Activated T-helper 17 cell treated with anti-CD3 and anti-CD28 coated beads, Interleukin-2, amount 50 U/mL, for 72 hours (primary cell): ENCODE results near the gene RIPK4. TPM values are rescaled to one million over a fixed set of nuclear protein-coding genes. Genes with fewer than 3 reads are reported as not detected.
"Not testable (repeated sequence)": the region's sequence is repeated elsewhere in the genome, so short reads cannot be mapped to it uniquely, and the experiment has no call there.

ENCODE experiments used
- ATAC-seq: fragments of 150-1000 bp; cut with Tn5 transposase; replicated peaks from 2 replicates; pipeline ENCODE4 v1.10.0; 2021; ENCODE audit warnings: mild to moderate bottlenecking, moderate library complexity
- H3K27ac Mint-ChIP-seq: one replicate; pipeline ENCODE4 v1.8.0; 2022; ENCODE audit warnings: mixed read lengths
- H3K27me3 Mint-ChIP-seq: one replicate; pipeline ENCODE4 v1.8.0; 2022; ENCODE audit warnings: mixed read lengths
- H3K36me3 Mint-ChIP-seq: one replicate; pipeline ENCODE4 v1.8.0; 2022; ENCODE audit warnings: low read depth, mild to moderate bottlenecking, mixed read lengths
- H3K4me1 Mint-ChIP-seq: one replicate; pipeline ENCODE4 v1.8.0; 2022; ENCODE audit warnings: mixed read lengths
- H3K4me3 Mint-ChIP-seq: one replicate; pipeline ENCODE4 v1.8.0; 2022; ENCODE audit warnings: mild to moderate bottlenecking, mixed read lengths
- H3K9me3 Mint-ChIP-seq: one replicate; pipeline ENCODE4 v1.8.0; 2022; ENCODE audit warnings: mixed read lengths
- total RNA-seq, 2 donors: library from RNA; stranded (reverse); gene quantifications; one replicate each; pipeline ENCODE4 v1.2.3, GENCODE V29; 2022

RIPK4 gene
- total RNA-seq, 2 donors from 2014 or later: 1.1 TPM; not detected in 1

GRCh38 chr21:41802198-41802584 lies 35.3 kb upstream of the RIPK4 start:
- Mint-ChIP-seq H3K27ac (no peak overlapping the region), H3K27me3 (no peaks in the 10 kb centered on the region)
- no peak for ATAC-seq

DNA sequence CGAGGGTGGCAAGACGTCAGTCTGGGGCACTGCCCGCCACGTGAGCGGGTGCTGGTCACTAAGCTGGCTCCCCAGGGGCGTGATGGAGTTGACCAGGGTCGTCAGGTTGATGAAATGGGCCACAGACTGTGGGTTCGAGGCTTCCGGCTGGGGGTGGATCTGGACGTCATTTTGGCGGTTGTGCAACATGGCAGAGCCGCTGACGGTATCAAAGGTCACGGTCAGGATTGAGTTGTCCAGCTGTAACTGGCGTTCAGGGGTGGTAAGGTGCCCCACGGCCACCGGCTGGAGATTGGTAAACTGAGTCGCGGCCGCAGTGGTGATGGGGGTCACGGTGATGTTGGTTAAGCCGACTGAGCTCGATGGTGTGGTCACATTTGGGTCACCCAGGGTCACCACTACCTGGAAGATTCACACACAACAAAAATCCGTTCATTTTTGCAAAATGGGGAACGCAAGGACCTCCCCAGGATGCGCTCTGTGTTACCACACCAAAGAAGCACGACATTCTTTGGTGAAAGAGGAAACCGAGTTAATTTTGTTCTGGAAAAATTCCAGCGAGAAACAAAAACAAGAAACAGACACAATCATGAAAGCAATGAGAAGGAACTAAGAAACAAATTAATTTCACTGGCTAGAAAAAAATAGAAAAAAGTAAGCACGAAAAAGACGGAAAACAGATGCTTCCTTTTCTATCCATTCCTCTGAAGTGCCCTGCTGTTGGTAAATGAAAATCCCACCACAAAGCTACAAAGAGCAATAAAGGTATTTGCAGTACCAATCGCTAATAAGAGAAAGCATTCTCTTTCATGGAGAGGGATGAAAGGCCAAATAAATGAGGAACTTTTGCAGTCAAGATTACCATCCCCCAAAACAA lies 34.7 kb upstream of the RIPK4 start:
- H3K4me3 Mint-ChIP-seq: no peak overlapping the region
- H3K36me3 Mint-ChIP-seq: peaks cover 66% of the 10 kb centered on the region
- no peaks in the 10 kb centered on the region for H3K9me3 Mint-ChIP-seq
- peaks cover under 1% of the 10 kb centered on the region for H3K4me1 Mint-ChIP-seq
- no peak for ATAC-seq
- H3K27me3 Mint-ChIP-seq: no peaks in the 10 kb centered on the region
- no peak overlapping the region for H3K27ac Mint-ChIP-seq

More at GRCh38 chr21:41802198-41802584, 35.3 kb upstream of the RIPK4 start:
- Mint-ChIP-seq H3K36me3 (peaks cover 66% of the 10 kb centered on the region), H3K9me3 (no peaks in the 10 kb centered on the region), H3K4me1 (peaks cover 5% of the 10 kb centered on the region), H3K4me3 (no peak overlapping the region)

- Mint-ChIP-seq H3K4me3 (no peak overlapping the region), H3K36me3 (peaks cover 66% of the 10 kb centered on the region), H3K9me3 (no peaks in the 10 kb centered on the region), H3K4me1 (no peaks in the 10 kb centered on the region), H3K27ac (no peak overlapping the region), H3K27me3 (no peaks in the 10 kb centered on the region)
- ATAC-seq: no peak
These were observed 33.8 kb upstream of the RIPK4 start for GRCh38 chr21:41800425-41801320.

- no peaks in the 10 kb centered on the region for H3K9me3 Mint-ChIP-seq
- H3K4me1 Mint-ChIP-seq: no peaks in the 10 kb centered on the region
- no peak for ATAC-seq
- peaks cover 61% of the 10 kb centered on the region for H3K36me3 Mint-ChIP-seq
- no peak overlapping the region for H3K27ac Mint-ChIP-seq
- H3K27me3 Mint-ChIP-seq: no peaks in the 10 kb centered on the region
- no peak overlapping the region for H3K4me3 Mint-ChIP-seq
These were observed 32.9 kb upstream of the RIPK4 start for GRCh38 chr21:41799763-41800162.

DNA sequence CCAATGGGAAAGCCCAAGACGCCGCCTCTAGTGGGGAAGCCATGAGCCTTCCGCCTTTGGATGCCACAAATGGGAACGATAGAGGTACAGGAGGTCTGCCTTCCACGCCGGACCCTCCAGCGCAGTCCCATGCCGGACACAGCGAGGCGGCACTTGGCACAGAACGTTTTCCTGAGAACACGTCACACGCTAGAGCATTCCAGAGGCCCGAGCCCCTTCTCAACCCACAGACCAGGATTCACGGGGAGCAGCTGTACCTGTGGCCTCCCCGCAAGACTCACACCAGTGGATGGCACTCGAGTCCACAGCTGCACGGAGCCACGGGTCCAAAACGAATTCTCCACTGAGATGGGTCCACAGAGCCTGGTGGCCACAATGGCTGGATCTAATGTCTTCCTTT lies 31.5 kb upstream of the RIPK4 start:
- Mint-ChIP-seq H3K4me3 (no peak overlapping the region), H3K4me1 (no peaks in the 10 kb centered on the region)
- ATAC-seq: no peak

GRCh38 chr21:41796476-41797080 lies 29.7 kb upstream of the RIPK4 start:
- peaks cover 11% of the 10 kb centered on the region for H3K9me3 Mint-ChIP-seq
- H3K4me3 Mint-ChIP-seq: no peak overlapping the region
- no peak for ATAC-seq
- no peak overlapping the region for H3K27ac Mint-ChIP-seq
- peaks cover 40% of the 10 kb centered on the region for H3K36me3 Mint-ChIP-seq
- H3K27me3 Mint-ChIP-seq: peaks cover 6% of the 10 kb centered on the region
- no peaks in the 10 kb centered on the region for H3K4me1 Mint-ChIP-seq

More for the DNA sequence above, 31.5 kb upstream of the RIPK4 start:
- H3K36me3 Mint-ChIP-seq: peaks cover 54% of the 10 kb centered on the region
- H3K27me3 Mint-ChIP-seq: peaks cover 6% of the 10 kb centered on the region
- H3K9me3 Mint-ChIP-seq: peaks cover 6% of the 10 kb centered on the region
- no peak overlapping the region for H3K27ac Mint-ChIP-seq

- no peaks in the 10 kb centered on the region for H3K4me1 Mint-ChIP-seq
- no peak overlapping the region for H3K27ac Mint-ChIP-seq
- peaks cover 31% of the 10 kb centered on the region for H3K36me3 Mint-ChIP-seq
- H3K4me3 Mint-ChIP-seq: no peak overlapping the region
- peaks cover 6% of the 10 kb centered on the region for H3K27me3 Mint-ChIP-seq
- H3K9me3 Mint-ChIP-seq: peaks cover 11% of the 10 kb centered on the region
- no peak for ATAC-seq
These were observed 28.9 kb upstream of the RIPK4 start for GRCh38 chr21:41795726-41796125.

DNA sequence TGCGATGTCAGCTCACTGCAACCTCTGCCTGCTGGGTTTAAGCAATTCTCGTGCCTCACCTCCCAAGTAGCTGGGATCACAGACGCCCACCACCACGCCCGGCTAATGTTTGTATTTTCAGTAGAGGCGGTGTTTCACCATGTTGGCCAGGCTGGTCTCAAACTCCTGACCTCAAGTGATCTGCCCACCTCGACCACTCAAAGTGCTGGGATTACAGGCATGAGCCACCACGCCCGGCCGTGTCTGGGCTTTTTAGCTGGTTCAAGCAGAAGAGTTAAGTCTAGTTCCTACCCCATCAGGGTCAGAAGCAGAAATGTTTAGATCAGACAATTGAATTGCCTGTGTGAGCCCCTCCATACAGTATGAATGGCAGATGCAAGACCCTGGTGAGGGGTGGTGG lies 27.7 kb upstream of the RIPK4 start:
- H3K4me1 Mint-ChIP-seq: no peaks in the 10 kb centered on the region
- H3K27me3 Mint-ChIP-seq: peaks cover 6% of the 10 kb centered on the region
- peaks cover 20% of the 10 kb centered on the region for H3K36me3 Mint-ChIP-seq
- H3K27ac Mint-ChIP-seq: no peak overlapping the region
- no peak for ATAC-seq
- no peak overlapping the region for H3K4me3 Mint-ChIP-seq
- H3K9me3 Mint-ChIP-seq: peaks cover 11% of the 10 kb centered on the region

DNA sequence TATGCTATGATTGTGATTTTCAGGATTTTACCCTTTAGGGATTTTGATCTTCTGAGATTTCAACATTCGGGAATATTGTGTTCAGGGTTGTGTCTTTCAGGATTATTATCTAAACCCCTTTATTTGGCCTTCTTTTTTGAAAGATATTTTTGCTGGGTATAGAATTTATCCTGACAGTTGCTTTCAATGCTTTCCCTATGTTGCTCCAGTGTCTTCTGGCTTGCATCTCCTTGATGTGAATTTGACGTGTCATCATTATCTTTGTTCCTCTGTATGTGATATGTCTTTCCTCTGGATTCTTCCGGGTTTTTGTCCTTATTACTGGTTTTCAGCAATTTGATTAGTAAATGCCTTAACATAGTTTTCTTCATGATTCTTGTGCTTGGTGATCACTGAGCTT lies 25.9 kb upstream of the RIPK4 start:
- Mint-ChIP-seq H3K4me3 (no peak overlapping the region), H3K27me3 (peaks cover 6% of the 10 kb centered on the region), H3K27ac (no peak overlapping the region), H3K36me3 (peaks cover under 1% of the 10 kb centered on the region), H3K9me3 (peaks cover 11% of the 10 kb centered on the region), H3K4me1 (no peaks in the 10 kb centered on the region)
- ATAC-seq: no peak

- no peak overlapping the region for H3K4me3 Mint-ChIP-seq
- H3K9me3 Mint-ChIP-seq: no peaks in the 10 kb centered on the region
- ATAC-seq: no peak
- H3K4me1 Mint-ChIP-seq: peaks cover 10% of the 10 kb centered on the region
- no peak overlapping the region for H3K27ac Mint-ChIP-seq
- H3K27me3 Mint-ChIP-seq: peaks cover 18% of the 10 kb centered on the region
- H3K36me3 Mint-ChIP-seq: no peaks in the 10 kb centered on the region
These were observed 19.7 kb upstream of the RIPK4 start for GRCh38 chr21:41786509-41786987.

DNA sequence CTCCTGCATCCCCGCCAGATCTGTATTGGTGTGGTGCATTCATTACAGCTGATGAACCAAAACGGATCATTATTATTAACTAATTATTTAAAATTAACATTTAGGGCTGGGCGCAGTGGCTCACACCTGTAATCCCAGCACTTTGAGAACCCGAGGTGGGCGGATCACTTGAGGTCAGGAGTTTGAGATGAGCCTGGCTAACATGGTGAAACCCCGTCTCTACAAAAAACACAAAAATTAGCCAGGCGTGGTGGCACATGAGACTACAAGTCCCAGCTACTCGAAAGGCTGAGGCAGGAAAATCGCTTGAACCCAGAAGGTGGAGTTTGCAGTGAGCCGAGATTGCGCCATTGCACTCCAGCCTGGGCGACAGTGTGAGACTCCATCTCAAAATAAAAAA lies 18.4 kb upstream of the RIPK4 start:
- H3K27me3 Mint-ChIP-seq: peaks cover 25% of the 10 kb centered on the region
- H3K36me3 Mint-ChIP-seq, ATAC-seq, H3K4me3 Mint-ChIP-seq, H3K27ac Mint-ChIP-seq, H3K9me3 Mint-ChIP-seq, H3K4me1 Mint-ChIP-seq: not testable (repeated sequence)

GRCh38 chr21:41784456-41785102 lies 17.7 kb upstream of the RIPK4 start:
- Mint-ChIP-seq H3K27ac (no peak overlapping the region), H3K9me3 (no peaks in the 10 kb centered on the region), H3K4me3 (no peak overlapping the region), H3K4me1 (peaks cover 12% of the 10 kb centered on the region), H3K27me3 (peaks cover 29% of the 10 kb centered on the region), H3K36me3 (no peaks in the 10 kb centered on the region)
- no peak for ATAC-seq

DNA sequence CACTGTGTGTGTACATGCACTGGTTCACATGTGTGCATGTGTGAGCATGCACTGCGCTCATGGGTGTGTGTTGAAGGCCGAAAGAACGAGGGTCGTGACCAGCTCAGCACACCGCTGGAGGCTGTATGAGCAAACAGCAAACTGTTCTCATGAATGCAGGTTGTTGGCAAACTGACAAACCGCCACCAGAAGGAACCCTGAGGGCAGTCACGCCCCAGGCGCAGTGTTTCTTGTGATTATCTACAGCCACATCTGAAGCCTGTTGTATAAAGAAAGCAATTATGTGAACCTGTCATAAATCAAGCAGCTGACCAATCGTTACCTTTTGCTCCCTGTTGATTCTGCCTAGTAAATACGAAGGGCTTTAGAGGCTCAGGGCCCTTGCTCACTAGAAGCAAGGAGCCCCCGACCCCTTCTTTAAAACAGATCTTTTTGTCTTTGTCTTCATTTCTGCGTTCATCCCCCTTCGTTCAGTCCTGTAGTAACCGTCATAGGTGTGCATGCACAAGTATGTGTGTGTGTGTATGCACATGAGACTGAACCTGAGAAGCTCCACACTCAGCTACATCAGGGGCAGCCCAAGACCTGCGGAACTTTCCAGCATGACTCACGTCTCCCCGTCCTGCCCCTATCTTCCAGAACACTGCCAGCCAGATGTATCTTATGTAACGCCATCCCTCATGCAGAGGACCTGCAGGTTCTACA lies 16.8 kb upstream of the RIPK4 start:
- Mint-ChIP-seq H3K36me3 (no peaks in the 10 kb centered on the region), H3K4me3 (no peak overlapping the region), H3K4me1 (peaks cover 14% of the 10 kb centered on the region), H3K27me3 (peaks cover 36% of the 10 kb centered on the region), H3K27ac (no peak overlapping the region), H3K9me3 (no peaks in the 10 kb centered on the region)
- ATAC-seq: peak; percentile 52
